Glutamatergic neuron (in vitro differentiated cells): Measurements from ENCODE around the gene POMGNT1. TPM values are rescaled to one million over a fixed set of nuclear protein-coding genes. Genes with fewer than 3 reads are reported as not detected.
"Not testable (repeated sequence)": the region's sequence is repeated elsewhere in the genome, so short reads cannot be mapped to it uniquely, and the experiment has no call there.

Experiments
- DNase-seq: peaks from one replicate; pipeline ENCODE4 v3.0.0; 2022
- H3K27ac Mint-ChIP-seq: one replicate; pipeline ENCODE4 v1.8.0; 2020; ENCODE audit warnings: mild to moderate bottlenecking, mixed read lengths, inconsistent platforms; ENCODE audit not compliant: unreplicated experiment
- H3K27me3 Mint-ChIP-seq: one replicate; pipeline ENCODE4 v1.8.0; 2020; ENCODE audit warnings: mild to moderate bottlenecking, moderate library complexity, mixed read lengths, inconsistent platforms; ENCODE audit not compliant: unreplicated experiment
- H3K36me3 Mint-ChIP-seq: one replicate; pipeline ENCODE4 v1.8.0; 2020; ENCODE audit warnings: mild to moderate bottlenecking, mixed read lengths, inconsistent platforms; ENCODE audit not compliant: unreplicated experiment
- H3K4me1 Mint-ChIP-seq: one replicate; pipeline ENCODE4 v1.8.0; 2020; ENCODE audit warnings: mild to moderate bottlenecking, low read depth, mixed read lengths, inconsistent platforms; ENCODE audit not compliant: unreplicated experiment
- H3K4me3 Mint-ChIP-seq: one replicate; pipeline ENCODE4 v1.8.0; 2020; ENCODE audit warnings: mild to moderate bottlenecking, mixed read lengths, inconsistent platforms; ENCODE audit not compliant: unreplicated experiment
- H3K9me3 Mint-ChIP-seq: one replicate; pipeline ENCODE4 v1.8.0; 2020; ENCODE audit warnings: mild to moderate bottlenecking, moderate library complexity, mixed read lengths, inconsistent platforms; ENCODE audit not compliant: unreplicated experiment
- CTCF ChIP-seq: fragments of 200-600 bp; sonication (generic); IDR thresholded peaks from one replicate; pipeline ENCODE4 v1.5.0; 2021; ENCODE audit not compliant: partially characterized antibody, unreplicated experiment
- total RNA-seq: library from RNA; stranded (reverse); fragmentation: NEBNext Ultra II Directional; extraction: Animal tissue kit (Norgen Biotek cat#: 25700); gene quantifications from one replicate; pipeline ENCODE4 v1.2.1, GENCODE V29; 2021; ENCODE audit not compliant: unreplicated experiment

Gene POMGNT1
- total RNA-seq, 1 donor from 2014 or later, result 70.2 TPM

DNA sequence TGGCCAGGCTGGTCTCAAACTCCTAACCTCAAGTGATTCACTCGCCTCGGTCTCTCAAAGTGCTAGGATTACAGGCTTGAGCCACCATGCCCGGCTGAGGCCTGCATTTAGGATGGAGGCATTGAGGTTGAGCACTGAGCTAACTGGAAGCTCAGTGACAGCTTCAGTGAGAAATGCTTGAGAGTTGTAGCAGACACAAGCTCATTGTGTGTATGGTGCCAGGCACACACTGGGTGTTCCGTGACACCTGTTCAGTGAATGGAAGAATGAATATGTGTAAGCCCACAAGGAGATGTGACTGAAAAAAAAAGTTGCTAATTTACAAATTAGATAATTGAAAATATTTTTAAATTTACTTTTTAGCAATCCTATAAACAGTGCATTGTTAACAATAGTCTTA, 26.7 kb upstream of the POMGNT1 start:
- H3K9me3 Mint-ChIP-seq, result peaks cover 3% of the 10 kb centered on the region
- TF ChIP-seq CTCF, result no peak

DNA sequence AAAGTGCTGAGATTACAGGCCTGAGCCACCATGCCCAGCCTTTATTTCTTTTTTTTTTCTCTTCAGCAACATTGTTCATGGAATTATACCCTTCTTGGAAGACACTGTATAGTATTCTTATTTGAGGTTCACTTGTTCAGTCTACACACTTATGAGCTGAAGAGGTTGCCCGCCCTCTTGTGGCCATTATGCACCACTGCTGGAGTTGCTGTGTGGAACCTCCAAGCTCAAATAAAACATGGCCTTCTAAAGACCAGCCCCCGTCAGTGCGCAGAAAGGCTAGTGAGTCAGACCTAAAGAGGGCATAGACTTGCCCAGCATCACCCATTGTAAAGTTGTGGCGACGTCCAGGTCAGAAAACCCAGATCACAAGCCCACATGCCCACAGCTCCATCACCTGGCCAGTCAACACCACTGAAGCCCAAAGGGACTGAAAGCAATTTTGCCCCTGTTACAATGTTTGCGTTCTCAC, 25.3 kb upstream of the POMGNT1 start:
- Mint-ChIP-seq H3K4me3 (no peak overlapping the region), H3K27ac (no peak overlapping the region), H3K36me3 (no peaks in the 10 kb centered on the region)

More for the DNA sequence above, 26.7 kb upstream of the POMGNT1 start:
- Mint-ChIP-seq H3K27ac (no peak overlapping the region), H3K36me3 (no peaks in the 10 kb centered on the region), H3K4me3 (no peak overlapping the region), H3K4me1 (peaks cover 16% of the 10 kb centered on the region), H3K27me3 (peaks cover 7% of the 10 kb centered on the region)
- no peak for DNase-seq

DNA sequence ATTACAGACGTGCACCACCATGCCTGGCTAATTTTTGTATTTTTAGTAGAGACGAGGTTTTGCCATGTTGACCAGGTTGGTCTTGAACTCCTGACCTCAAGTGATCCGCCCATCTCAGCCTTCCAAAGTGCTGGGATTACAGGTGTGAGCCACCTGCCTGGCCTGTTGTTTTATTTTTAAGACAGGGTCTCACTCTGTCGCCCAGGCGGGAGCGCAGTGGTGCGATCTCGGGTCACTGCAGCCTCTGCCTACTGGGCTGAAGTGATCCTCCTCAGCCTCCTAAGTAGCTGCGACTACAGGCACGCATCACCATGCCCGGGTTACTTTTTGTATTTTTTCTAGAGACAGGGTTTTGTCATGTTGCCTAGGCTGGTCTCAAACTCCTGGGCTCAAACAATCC, 24.8 kb upstream of the POMGNT1 start:
- H3K27me3 Mint-ChIP-seq, H3K9me3 Mint-ChIP-seq, H3K4me3 Mint-ChIP-seq, H3K27ac Mint-ChIP-seq, H3K36me3 Mint-ChIP-seq, DNase-seq: not testable (repeated sequence)
- H3K4me1 Mint-ChIP-seq, result peaks cover 18% of the 10 kb centered on the region

More for the DNA sequence above, 25.3 kb upstream of the POMGNT1 start:
- peaks cover 6% of the 10 kb centered on the region for H3K27me3 Mint-ChIP-seq
- TF ChIP-seq CTCF, result peak; percentile 89
- peaks cover 18% of the 10 kb centered on the region for H3K4me1 Mint-ChIP-seq
- DNase-seq, result peak; percentile 65
- peaks cover 3% of the 10 kb centered on the region for H3K9me3 Mint-ChIP-seq

DNA sequence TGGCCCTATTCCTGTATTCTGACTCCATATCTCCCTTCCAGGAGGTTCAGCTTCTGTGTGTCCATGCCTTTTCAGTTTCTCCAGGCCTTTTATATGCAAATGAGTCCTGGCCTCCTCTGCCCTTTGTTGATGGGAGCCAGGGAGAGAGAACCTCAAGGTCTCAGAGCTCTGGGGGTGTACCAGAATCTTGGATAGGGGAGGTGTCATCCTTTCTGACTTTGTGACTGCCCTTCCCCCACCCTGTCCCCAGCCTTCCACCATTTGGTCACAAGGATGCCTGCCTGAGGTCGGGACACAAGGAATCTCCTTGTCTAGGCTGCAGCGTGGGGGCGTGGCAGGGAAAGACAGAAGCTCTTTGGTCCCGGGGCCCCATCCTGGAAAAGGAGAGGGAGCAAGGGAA, 23.5 kb upstream of the POMGNT1 start:
- DNase-seq, result peak; percentile 24
- Mint-ChIP-seq H3K27ac (no peak overlapping the region), H3K4me3 (no peak overlapping the region), H3K27me3 (peaks cover 5% of the 10 kb centered on the region), H3K36me3 (no peaks in the 10 kb centered on the region), H3K9me3 (peaks cover 3% of the 10 kb centered on the region), H3K4me1 (peaks cover 21% of the 10 kb centered on the region)
- TF ChIP-seq CTCF, result no peak

DNA sequence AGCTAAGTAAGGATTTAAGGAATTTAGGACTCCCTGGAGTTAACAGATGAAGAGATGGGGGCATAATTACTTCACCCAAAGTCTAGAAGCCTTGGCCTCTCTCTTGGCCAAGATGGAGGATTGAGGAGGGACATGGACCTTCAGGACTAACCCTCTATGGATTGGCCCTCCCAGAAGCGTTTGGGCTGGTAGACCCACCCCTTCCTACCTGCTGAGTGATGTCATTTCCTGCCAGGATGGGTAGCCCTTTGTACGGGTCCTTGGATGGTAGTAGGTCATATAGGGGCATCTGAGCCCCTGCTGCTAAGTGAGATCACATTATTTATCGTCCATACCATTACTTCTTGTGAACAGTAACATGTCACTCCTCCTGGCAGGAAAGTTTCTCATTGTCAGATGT, 22.6 kb upstream of the POMGNT1 start:
- TF ChIP-seq CTCF, result no peak
- no peak overlapping the region for H3K27ac Mint-ChIP-seq
- H3K9me3 Mint-ChIP-seq, result peaks cover 3% of the 10 kb centered on the region
- H3K36me3 Mint-ChIP-seq, result no peaks in the 10 kb centered on the region
- no peak for DNase-seq
- peaks cover 21% of the 10 kb centered on the region for H3K4me1 Mint-ChIP-seq
- no peak overlapping the region for H3K4me3 Mint-ChIP-seq
- H3K27me3 Mint-ChIP-seq, result peaks cover 5% of the 10 kb centered on the region
